Activated naive CD8-positive, alpha-beta T cell treated with anti-CD3 and anti-CD28 coated beads, Interleukin-2, amount 10 ng/mL, durations not matched to agents 7 days and 5 days (primary cell): ENCODE measurements around the gene EXOC4. TPM values are rescaled to one million over a fixed set of nuclear protein-coding genes. Genes with fewer than 3 reads are reported as not detected.
"Not testable (repeated sequence)": the region's sequence is repeated elsewhere in the genome, so short reads cannot be mapped to it uniquely, and the experiment has no call there.

Source experiments
- ATAC-seq: fragments of 150-1000 bp; cut with Tn5 transposase; one replicate; pipeline ENCODE4 v1.10.0; 2021; ENCODE audit warnings: low read depth, moderate library complexity
- POLR2A ChIA-PET: fragments of 350-600 bp; sonication (Branson Sonifier 250); formaldehyde crosslinking; loops from one replicate; lab custom pipeline; 2021; ENCODE audit warnings: antibody characterized with exemption; lab: Charles Lee
- DNase-seq: peaks from one replicate; pipeline ENCODE4 v3.0.0; 2021
- H3K27ac Mint-ChIP-seq: one replicate; pipeline ENCODE4 v1.8.0; 2022; ENCODE audit warnings: mild to moderate bottlenecking, mixed read lengths
- H3K27me3 Mint-ChIP-seq: one replicate; pipeline ENCODE4 v1.8.0; 2022; ENCODE audit warnings: mild to moderate bottlenecking, moderate library complexity, mixed read lengths
- H3K36me3 Mint-ChIP-seq: one replicate; pipeline ENCODE4 v1.8.0; 2021; ENCODE audit warnings: mild to moderate bottlenecking, mixed read lengths
- H3K4me1 Mint-ChIP-seq: one replicate; pipeline ENCODE4 v1.8.0; 2021; ENCODE audit warnings: mixed read lengths
- H3K4me3 Mint-ChIP-seq: one replicate; pipeline ENCODE4 v1.8.0; 2022; ENCODE audit warnings: mild to moderate bottlenecking, moderate library complexity, mixed read lengths
- H3K9me3 Mint-ChIP-seq: one replicate; pipeline ENCODE4 v1.8.0; 2021; ENCODE audit warnings: mixed read lengths
- total RNA-seq, 2 experiments: library from RNA; stranded (reverse); gene quantifications; one replicate each; pipeline ENCODE4 v1.2.3, GENCODE V29; 2021

The EXOC4 gene
- total RNA-seq, 2 experiments from 2014 or later: 73.1 to 73.7 TPM

DNA sequence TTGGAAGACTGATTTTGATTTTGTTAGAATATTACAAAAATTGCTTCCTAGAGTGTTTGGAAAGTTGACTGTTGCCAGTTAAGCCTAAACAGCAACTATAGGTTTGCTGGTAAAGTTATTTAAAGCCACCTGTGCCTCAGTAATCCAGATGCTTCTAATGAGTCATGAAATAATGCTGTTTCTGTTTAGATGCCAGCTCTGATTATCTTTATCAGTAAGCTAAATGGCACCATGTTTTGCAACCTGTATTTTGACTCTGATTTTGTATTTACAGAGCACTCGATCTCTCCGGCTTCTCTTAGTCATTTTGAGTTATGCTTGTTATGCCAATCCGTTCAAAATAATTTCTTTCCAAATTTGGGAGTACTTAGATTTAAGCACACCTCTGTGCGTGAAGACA is 366.1 kb downstream of the EXOC4 start:
- Mint-ChIP-seq H3K4me3 (no peak overlapping the region), H3K4me1 (no peaks in the 10 kb centered on the region)
- no peak for ATAC-seq

GRCh38 chr7:133619491-133619890 is 366.6 kb downstream of the EXOC4 start:
- no peaks in the 10 kb centered on the region for H3K27me3 Mint-ChIP-seq
- no peak for DNase-seq
- POLR2A ChIA-PET: no interaction called here
- H3K9me3 Mint-ChIP-seq: no peaks in the 10 kb centered on the region
- no peak for ATAC-seq
- H3K4me3 Mint-ChIP-seq: no peak overlapping the region
- no peaks in the 10 kb centered on the region for H3K4me1 Mint-ChIP-seq
- H3K36me3 Mint-ChIP-seq: no peaks in the 10 kb centered on the region
- no peak overlapping the region for H3K27ac Mint-ChIP-seq

More for the DNA sequence above, 366.1 kb downstream of the EXOC4 start:
- POLR2A ChIA-PET: no interaction called here
- no peaks in the 10 kb centered on the region for H3K36me3 Mint-ChIP-seq
- H3K9me3 Mint-ChIP-seq: no peaks in the 10 kb centered on the region
- no peak overlapping the region for H3K27ac Mint-ChIP-seq
- H3K27me3 Mint-ChIP-seq: no peaks in the 10 kb centered on the region
- DNase-seq: no peak

GRCh38 chr7:133623721-133624120 is 370.8 kb downstream of the EXOC4 start:
- DNase-seq (no peak), ATAC-seq (no peak)
- POLR2A ChIA-PET: no interaction called here
- Mint-ChIP-seq H3K36me3 (no peaks in the 10 kb centered on the region), H3K27me3 (no peaks in the 10 kb centered on the region), H3K4me1 (no peaks in the 10 kb centered on the region), H3K27ac (no peak overlapping the region), H3K4me3 (no peak overlapping the region), H3K9me3 (peaks cover 2% of the 10 kb centered on the region)

- H3K4me3 Mint-ChIP-seq: no peak overlapping the region
- no peaks in the 10 kb centered on the region for H3K36me3 Mint-ChIP-seq
- H3K27me3 Mint-ChIP-seq: no peaks in the 10 kb centered on the region
- POLR2A ChIA-PET: no interaction called here
- ATAC-seq (no peak), DNase-seq (no peak)
- no peaks in the 10 kb centered on the region for H3K4me1 Mint-ChIP-seq
- H3K9me3 Mint-ChIP-seq: peaks cover 2% of the 10 kb centered on the region
- no peak overlapping the region for H3K27ac Mint-ChIP-seq
Observed at GRCh38 chr7:133625046-133625445, 372.2 kb downstream of the EXOC4 start.

GRCh38 chr7:133629701-133630100 is 376.8 kb downstream of the EXOC4 start:
- Mint-ChIP-seq H3K9me3 (peaks cover 4% of the 10 kb centered on the region), H3K27ac (no peak overlapping the region), H3K4me3 (no peak overlapping the region), H3K27me3 (no peaks in the 10 kb centered on the region), H3K4me1 (no peaks in the 10 kb centered on the region), H3K36me3 (peaks cover 8% of the 10 kb centered on the region)
- POLR2A ChIA-PET: no interaction called here
- DNase-seq: no peak
- ATAC-seq: no peak

DNA sequence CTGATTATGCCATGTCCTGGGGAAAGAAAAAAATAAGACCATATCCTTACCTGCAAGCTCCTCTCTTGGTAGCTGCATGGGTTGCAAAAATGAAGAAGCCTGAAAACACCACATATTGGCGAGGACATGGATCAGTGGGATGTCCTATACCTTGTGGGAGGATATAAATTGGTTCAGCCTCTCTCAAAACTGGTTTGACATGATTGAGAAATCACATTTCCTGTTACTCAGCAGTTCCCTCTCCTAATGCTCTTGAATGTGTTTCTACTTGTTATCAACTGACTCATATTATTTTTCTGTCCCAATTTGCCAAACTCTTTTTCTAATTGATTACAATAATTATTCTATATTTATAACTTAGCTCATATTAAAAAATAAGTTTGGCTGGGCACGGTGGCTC is 380.2 kb downstream of the EXOC4 start:
- Mint-ChIP-seq H3K27me3 (no peaks in the 10 kb centered on the region), H3K4me1 (no peaks in the 10 kb centered on the region), H3K36me3 (peaks cover 8% of the 10 kb centered on the region), H3K9me3 (peaks cover 4% of the 10 kb centered on the region), H3K27ac (no peak overlapping the region), H3K4me3 (no peak overlapping the region)
- ATAC-seq (no peak), DNase-seq (no peak)
- POLR2A ChIA-PET: no interaction called here

GRCh38 chr7:133635541-133635940 is 382.7 kb downstream of the EXOC4 start:
- POLR2A ChIA-PET: no interaction called here
- DNase-seq: no peak

DNA sequence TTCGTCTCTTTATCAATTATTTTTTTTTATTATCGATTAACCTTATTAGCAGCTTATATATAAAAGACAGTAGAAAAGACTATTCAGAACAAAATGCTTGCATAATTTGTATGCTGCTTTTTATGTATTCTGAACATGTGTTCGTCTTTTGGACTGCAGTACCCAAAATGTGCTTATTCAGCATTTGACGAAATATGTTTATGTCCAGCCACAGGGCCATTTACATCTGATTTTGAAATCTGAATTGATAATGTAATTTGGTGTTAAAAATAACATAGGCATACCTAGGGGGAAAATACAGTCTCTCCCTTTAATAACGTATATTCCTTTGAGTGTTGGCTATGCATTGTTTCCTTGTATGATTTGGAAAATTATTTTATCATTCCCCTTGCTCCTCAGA is 386.0 kb downstream of the EXOC4 start:
- POLR2A ChIA-PET: no interaction called here
- Mint-ChIP-seq H3K4me3 (no peak overlapping the region), H3K4me1 (no peaks in the 10 kb centered on the region), H3K27me3 (no peaks in the 10 kb centered on the region), H3K27ac (no peak overlapping the region), H3K9me3 (no peaks in the 10 kb centered on the region), H3K36me3 (peaks cover 1% of the 10 kb centered on the region)
- DNase-seq (no peak), ATAC-seq (no peak)

More at GRCh38 chr7:133635541-133635940, 382.7 kb downstream of the EXOC4 start:
- ATAC-seq: no peak
- Mint-ChIP-seq H3K27ac (no peak overlapping the region), H3K36me3 (peaks cover 6% of the 10 kb centered on the region), H3K27me3 (no peaks in the 10 kb centered on the region), H3K9me3 (peaks cover 2% of the 10 kb centered on the region), H3K4me3 (no peak overlapping the region), H3K4me1 (no peaks in the 10 kb centered on the region)

GRCh38 chr7:133641436-133641835 is 388.6 kb downstream of the EXOC4 start:
- H3K36me3 Mint-ChIP-seq: peaks cover 1% of the 10 kb centered on the region
- H3K27me3 Mint-ChIP-seq: no peaks in the 10 kb centered on the region
- DNase-seq: no peak
- H3K4me1 Mint-ChIP-seq: peaks cover 1% of the 10 kb centered on the region
- no peak overlapping the region for H3K27ac Mint-ChIP-seq
- peaks cover 2% of the 10 kb centered on the region for H3K9me3 Mint-ChIP-seq
- no peak overlapping the region for H3K4me3 Mint-ChIP-seq
- POLR2A ChIA-PET: no interaction called here
- ATAC-seq: no peak

GRCh38 chr7:133642907-133643306 is 390.0 kb downstream of the EXOC4 start:
- Mint-ChIP-seq H3K9me3 (peaks cover 2% of the 10 kb centered on the region), H3K27me3 (no peaks in the 10 kb centered on the region), H3K36me3 (peaks cover 1% of the 10 kb centered on the region), H3K27ac (no peak overlapping the region), H3K4me1 (peaks cover 1% of the 10 kb centered on the region), H3K4me3 (no peak overlapping the region)
- no peak for ATAC-seq
- POLR2A ChIA-PET: no interaction called here
- no peak for DNase-seq

DNA sequence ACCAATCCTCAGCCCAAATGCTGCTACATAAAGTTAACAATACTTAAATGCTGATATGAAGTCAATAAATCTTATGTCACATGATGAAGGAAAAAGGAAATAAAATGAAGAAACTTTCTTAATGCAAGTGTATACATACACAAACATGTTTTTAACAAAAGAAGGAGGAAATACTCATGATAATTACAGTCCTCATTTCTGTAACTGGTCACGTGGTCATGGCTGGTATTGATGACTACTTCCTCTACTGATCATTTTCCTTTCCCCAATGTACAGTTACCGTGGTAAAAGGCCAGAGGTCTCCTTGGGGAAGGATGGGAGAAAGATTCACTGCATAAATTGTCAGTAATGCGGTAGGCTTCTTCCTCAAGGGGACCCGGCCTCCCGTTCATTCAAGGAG is 390.8 kb downstream of the EXOC4 start:
- POLR2A ChIA-PET, ATAC-seq, H3K9me3 Mint-ChIP-seq, H3K27ac Mint-ChIP-seq, H3K27me3 Mint-ChIP-seq, DNase-seq, H3K36me3 Mint-ChIP-seq, H3K4me3 Mint-ChIP-seq, H3K4me1 Mint-ChIP-seq: not testable (repeated sequence)

DNA sequence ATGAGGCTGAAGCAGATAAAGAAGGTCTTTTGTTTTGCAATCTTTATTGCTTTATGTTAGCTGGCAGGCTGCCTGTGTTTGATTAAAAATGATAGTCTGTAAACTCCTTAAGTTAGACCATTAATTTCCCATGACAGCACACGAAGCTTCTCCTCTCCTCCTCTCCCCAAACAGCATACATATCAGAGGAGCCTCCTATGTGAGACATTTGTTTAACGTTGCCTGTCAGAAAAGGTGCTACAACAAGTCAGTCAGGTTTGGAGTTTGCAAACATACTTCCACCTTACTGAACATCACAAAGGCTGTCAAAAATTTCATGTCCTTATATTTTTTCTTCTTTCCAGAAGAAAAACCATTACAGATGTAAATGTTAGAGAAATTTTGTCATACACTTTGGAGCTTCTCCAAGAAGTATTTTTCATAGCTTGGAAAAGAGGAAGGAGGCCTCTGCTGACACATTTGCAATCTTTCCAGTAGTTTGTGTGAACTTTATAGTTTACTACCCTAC is 393.1 kb downstream of the EXOC4 start:
- ATAC-seq: no peak
- POLR2A ChIA-PET: no interaction called here
- H3K4me1 Mint-ChIP-seq: peaks cover 1% of the 10 kb centered on the region
- no peak for DNase-seq
- no peaks in the 10 kb centered on the region for H3K36me3 Mint-ChIP-seq
- H3K27ac Mint-ChIP-seq: no peak overlapping the region
- H3K27me3 Mint-ChIP-seq: no peaks in the 10 kb centered on the region
- H3K9me3 Mint-ChIP-seq: peaks cover 2% of the 10 kb centered on the region
- no peak overlapping the region for H3K4me3 Mint-ChIP-seq

GRCh38 chr7:133646472-133647315 is 393.8 kb downstream of the EXOC4 start:
- peaks cover 1% of the 10 kb centered on the region for H3K4me1 Mint-ChIP-seq
- DNase-seq: no peak
- H3K27me3 Mint-ChIP-seq: no peaks in the 10 kb centered on the region
- POLR2A ChIA-PET: no interaction called here
- no peaks in the 10 kb centered on the region for H3K36me3 Mint-ChIP-seq
- H3K27ac Mint-ChIP-seq: no peak overlapping the region
- no peak overlapping the region for H3K4me3 Mint-ChIP-seq
- H3K9me3 Mint-ChIP-seq: peaks cover 2% of the 10 kb centered on the region
- no peak for ATAC-seq

GRCh38 chr7:133649593-133649992 is 396.7 kb downstream of the EXOC4 start:
- DNase-seq: no peak

More at GRCh38 chr7:133649593-133649992, 396.7 kb downstream of the EXOC4 start:
- no peaks in the 10 kb centered on the region for H3K36me3 Mint-ChIP-seq
- no peaks in the 10 kb centered on the region for H3K27me3 Mint-ChIP-seq
- ATAC-seq: no peak
- no peak overlapping the region for H3K4me3 Mint-ChIP-seq
- POLR2A ChIA-PET: no interaction called here
- peaks cover 2% of the 10 kb centered on the region for H3K9me3 Mint-ChIP-seq
- no peak overlapping the region for H3K27ac Mint-ChIP-seq
- H3K4me1 Mint-ChIP-seq: peaks cover 1% of the 10 kb centered on the region
